Natural killer cell (primary cell): ENCODE data around the gene YIPF6. TPM values are rescaled to one million over a fixed set of nuclear protein-coding genes. Genes with fewer than 3 reads are reported as not detected.

Source experiments
- ATAC-seq, 3 donors: fragments of 150-1000 bp in 2 of 3; fragments of 200-7000 bp in 1 of 3; cut with Tn5 transposase; 1 replicate in 1 of 3; 2 replicates in 2 of 3; pipeline ENCODE4 v1.10.0; 2021; ENCODE audit warnings: mild to moderate bottlenecking in 2 of 3, moderate library complexity in 2 of 3
- DNase-seq, 2 donors: peaks; one replicate each; pipeline versions ENCODE4 v3.0.0 to v3.0.0-alpha.2; 2013 to 2021; ENCODE audit warnings: mixed read lengths in 1 of 2
- H3K27ac ChIP-seq: one replicate; pipeline ENCODE4 v1.5.1; 2013; ENCODE audit warnings: mild to moderate bottlenecking, low read length
- H3K27me3 ChIP-seq: one replicate; pipeline ENCODE4 v1.6.1; 2013; ENCODE audit warnings: low read length; ENCODE audit not compliant: control insufficient read depth, insufficient read depth
- H3K36me3 ChIP-seq: one replicate; pipeline ENCODE4 v1.6.1; 2013; ENCODE audit warnings: low read length; ENCODE audit not compliant: control insufficient read depth, insufficient read depth
- H3K4me1 ChIP-seq: one replicate; pipeline ENCODE4 v1.6.1; 2013; ENCODE audit warnings: low read length; ENCODE audit not compliant: control insufficient read depth, insufficient read depth
- H3K4me3 ChIP-seq: one replicate; pipeline ENCODE4 v1.5.1; 2013; ENCODE audit warnings: low read length
- H3K9me3 ChIP-seq: one replicate; pipeline ENCODE4 v1.6.1; 2013; ENCODE audit warnings: low read length; ENCODE audit not compliant: control insufficient read depth, insufficient read depth
- H3K27ac Mint-ChIP-seq, 2 donors: one replicate each; pipeline ENCODE4 v1.8.0; 2022; ENCODE audit warnings: mild to moderate bottlenecking in 2 of 2, mixed read lengths in 2 of 2, moderate library complexity in 1 of 2
- H3K27me3 Mint-ChIP-seq, 2 donors: one replicate each; pipeline ENCODE4 v1.8.0; 2022; ENCODE audit warnings: low read depth in 2 of 2, mixed read lengths in 2 of 2
- H3K36me3 Mint-ChIP-seq: one replicate; pipeline ENCODE4 v1.8.0; 2022; ENCODE audit warnings: mixed read lengths
- H3K4me1 Mint-ChIP-seq, 2 donors: one replicate each; pipeline ENCODE4 v1.8.0; 2022; ENCODE audit warnings: mixed read lengths in 2 of 2
- H3K4me3 Mint-ChIP-seq: one replicate; pipeline ENCODE4 v1.8.0; 2022; ENCODE audit warnings: mild to moderate bottlenecking, moderate library complexity, mixed read lengths
- H3K9me3 Mint-ChIP-seq, 2 donors: one replicate each; pipeline ENCODE4 v1.8.0; 2022; ENCODE audit warnings: mixed read lengths in 2 of 2
- CTCF ChIP-seq: fragments of 200-600 bp; IDR thresholded peaks from one replicate; pipeline ENCODE4 v1.8.0; 2022; ENCODE audit warnings: antibody characterized with exemption
- WGBS: methylation state at CpG from one replicate; pipeline ENCODE4 v1.1.7; 2013; ENCODE audit warnings: missing lambda C conversion rate; ENCODE audit not compliant: insufficient coverage; 5-methylcytosine and 5-hydroxymethylcytosine counted together
- intact Hi-C: fragments of 100-400 bp; cut with micrococcal nuclease; formaldehyde crosslinking; loops from one replicate; pipeline ENCODE4 v1.14.2; 2022
- total RNA-seq, 4 donors: library from RNA; stranded (reverse); fragments of 120-200 nt in 1 of 4; gene quantifications; one replicate each; pipeline versions ENCODE4 v1.2.3 to v1.2.4, GENCODE V29; 2013 to 2022

The YIPF6 gene
- total RNA-seq, 3 donors from 2014 or later (not counting 1 experiment from before 2014, with no cell fraction given), result 14.1 to 22.0 (median 18.9) TPM

GRCh38 chrX:68455151-68455510 lies 43.7 kb upstream of the YIPF6 start:
- 100% methylated on average over 1 of the region's 4 CpGs for WGBS
- H3K27ac Mint-ChIP-seq, result no peak overlapping the region
- no peak for TF ChIP-seq CTCF
- H3K27me3 Mint-ChIP-seq, result peaks cover 3 to 9% of the 10 kb centered on the region in 2 donors
- H3K4me1 Mint-ChIP-seq, result no peaks in the 10 kb centered on the region
- Histone ChIP-seq H3K36me3 (no peaks in the 10 kb centered on the region), H3K4me1 (no peaks in the 10 kb centered on the region), H3K4me3 (no peak overlapping the region), H3K9me3 (no peaks in the 10 kb centered on the region), H3K27ac (no peak overlapping the region), H3K27me3 (no peaks in the 10 kb centered on the region)
- H3K36me3 Mint-ChIP-seq, result no peaks in the 10 kb centered on the region
- DNase-seq, result no peak
- no peak for ATAC-seq
- intact Hi-C loops, result no loop called here
- no peak overlapping the region for H3K4me3 Mint-ChIP-seq
- no peaks in the 10 kb centered on the region for H3K9me3 Mint-ChIP-seq

GRCh38 chrX:68461093-68461492 lies 37.8 kb upstream of the YIPF6 start:
- intact Hi-C loops, result no loop called here

GRCh38 chrX:68461576-68461975 lies 37.3 kb upstream of the YIPF6 start:
- no peak overlapping the region for H3K27ac Mint-ChIP-seq
- H3K36me3 ChIP-seq, result no peaks in the 10 kb centered on the region

More at GRCh38 chrX:68461093-68461492, 37.8 kb upstream of the YIPF6 start:
- no peak overlapping the region for H3K27ac Mint-ChIP-seq
- peaks cover 0 to 9% of the 10 kb centered on the region in 2 donors for H3K27me3 Mint-ChIP-seq
- no peak overlapping the region for H3K4me3 Mint-ChIP-seq
- H3K36me3 Mint-ChIP-seq, result no peaks in the 10 kb centered on the region
- ATAC-seq, result no peak
- H3K4me1 Mint-ChIP-seq, result peaks cover 0 to 4% of the 10 kb centered on the region in 2 donors
- H3K27ac ChIP-seq, result no peak overlapping the region
- H3K4me1 ChIP-seq, result no peaks in the 10 kb centered on the region
- H3K9me3 Mint-ChIP-seq, result no peaks in the 10 kb centered on the region
- no peaks in the 10 kb centered on the region for H3K36me3 ChIP-seq
- no peak for TF ChIP-seq CTCF
- DNase-seq, result no peak
- no peaks in the 10 kb centered on the region for H3K9me3 ChIP-seq
- no peak overlapping the region for H3K4me3 ChIP-seq
- WGBS, result 67% methylated on average over 6 of the region's 6 CpGs
- no peaks in the 10 kb centered on the region for H3K27me3 ChIP-seq

More at GRCh38 chrX:68461576-68461975, 37.3 kb upstream of the YIPF6 start:
- H3K36me3 Mint-ChIP-seq, result no peaks in the 10 kb centered on the region
- peaks cover 0 to 4% of the 10 kb centered on the region in 2 donors for H3K4me1 Mint-ChIP-seq
- H3K27ac ChIP-seq, result no peak overlapping the region
- intact Hi-C loops, result no loop called here
- H3K4me3 ChIP-seq, result no peak overlapping the region
- H3K9me3 ChIP-seq, result no peaks in the 10 kb centered on the region
- H3K27me3 Mint-ChIP-seq, result peaks cover 0 to 11% of the 10 kb centered on the region in 2 donors
- no peak for DNase-seq
- no peak for ATAC-seq
- H3K4me3 Mint-ChIP-seq, result no peak overlapping the region
- H3K27me3 ChIP-seq, result no peaks in the 10 kb centered on the region
- TF ChIP-seq CTCF, result no peak
- no peaks in the 10 kb centered on the region for H3K9me3 Mint-ChIP-seq
- no peaks in the 10 kb centered on the region for H3K4me1 ChIP-seq
